VCaP (cell line): Measurements from ENCODE around the gene MEIOC.

Experiments
- H3K27ac ChIP-seq: fragments of 450-650 bp; 2 replicates; pipeline ENCODE4 v1.5.1; 2017
- TF ChIP-seq, protein P1 (sequence below): fragments of 450-650 bp; conservative IDR thresholded peaks from 2 replicates; pipeline ENCODE4 v1.5.1; 2017; ENCODE audit warnings: mild to moderate bottlenecking, moderate library complexity

The MEIOC gene

GRCh38 chr17:44636562-44636961 is 19.7 kb upstream of the MEIOC start:
- no peak overlapping the region for H3K27ac ChIP-seq
- TF ChIP-seq, protein P1, sequence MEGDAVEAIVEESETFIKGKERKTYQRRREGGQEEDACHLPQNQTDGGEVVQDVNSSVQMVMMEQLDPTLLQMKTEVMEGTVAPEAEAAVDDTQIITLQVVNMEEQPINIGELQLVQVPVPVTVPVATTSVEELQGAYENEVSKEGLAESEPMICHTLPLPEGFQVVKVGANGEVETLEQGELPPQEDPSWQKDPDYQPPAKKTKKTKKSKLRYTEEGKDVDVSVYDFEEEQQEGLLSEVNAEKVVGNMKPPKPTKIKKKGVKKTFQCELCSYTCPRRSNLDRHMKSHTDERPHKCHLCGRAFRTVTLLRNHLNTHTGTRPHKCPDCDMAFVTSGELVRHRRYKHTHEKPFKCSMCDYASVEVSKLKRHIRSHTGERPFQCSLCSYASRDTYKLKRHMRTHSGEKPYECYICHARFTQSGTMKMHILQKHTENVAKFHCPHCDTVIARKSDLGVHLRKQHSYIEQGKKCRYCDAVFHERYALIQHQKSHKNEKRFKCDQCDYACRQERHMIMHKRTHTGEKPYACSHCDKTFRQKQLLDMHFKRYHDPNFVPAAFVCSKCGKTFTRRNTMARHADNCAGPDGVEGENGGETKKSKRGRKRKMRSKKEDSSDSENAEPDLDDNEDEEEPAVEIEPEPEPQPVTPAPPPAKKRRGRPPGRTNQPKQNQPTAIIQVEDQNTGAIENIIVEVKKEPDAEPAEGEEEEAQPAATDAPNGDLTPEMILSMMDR = peak; percentile 71

- no peak overlapping the region for H3K27ac ChIP-seq
- TF ChIP-seq, protein P1 = no peak
These were observed 19.2 kb upstream of the MEIOC start for GRCh38 chr17:44637066-44637465.

GRCh38 chr17:44642834-44643233 is 13.4 kb upstream of the MEIOC start:
- H3K27ac ChIP-seq = no peak overlapping the region
- TF ChIP-seq, protein P1 = no peak

GRCh38 chr17:44645341-44645740 is 10.9 kb upstream of the MEIOC start:
- TF ChIP-seq, protein P1 = no peak
- H3K27ac ChIP-seq = no peak overlapping the region

GRCh38 chr17:44646280-44646679 is 10.0 kb upstream of the MEIOC start:
- TF ChIP-seq, protein P1 = no peak
- H3K27ac ChIP-seq = no peak overlapping the region

GRCh38 chr17:44647736-44648135 is 8.5 kb upstream of the MEIOC start:
- H3K27ac ChIP-seq = no peak overlapping the region
- TF ChIP-seq, protein P1 = no peak

- H3K27ac ChIP-seq = no peak overlapping the region
- TF ChIP-seq, protein P1 = no peak
These were observed 7.3 kb upstream of the MEIOC start for GRCh38 chr17:44648963-44649362.

DNA sequence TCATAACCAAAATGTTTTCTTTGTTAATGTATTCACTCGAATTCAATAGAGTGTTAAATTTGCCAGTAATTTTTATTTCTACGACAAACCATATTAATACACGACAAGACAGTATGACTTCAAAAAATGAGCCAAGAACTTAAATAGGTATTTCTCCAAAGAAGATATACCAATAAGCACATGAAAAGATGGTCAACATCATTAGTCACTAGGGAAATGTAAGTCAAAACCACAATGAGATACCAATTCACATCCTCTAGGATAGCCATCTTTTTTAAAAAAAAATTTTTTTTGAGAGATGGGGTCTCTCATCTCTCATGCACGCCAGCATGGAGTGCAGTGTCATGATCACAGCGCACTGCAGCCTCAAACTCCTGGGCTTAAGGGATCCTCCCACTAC is 5.0 kb upstream of the MEIOC start:
- H3K27ac ChIP-seq = no peak overlapping the region
- TF ChIP-seq, protein P1 = no peak
